LNCaP clone FGC (cell line): ENCODE measurements around the gene DIAPH3.

ENCODE experiments used
- DNase-seq: peaks from one replicate; pipeline ENCODE4 v3.0.0-alpha.2; 2011; ENCODE audit warnings: low read depth
- H3K4me3 ChIP-seq: 2 replicates; pipeline ENCODE4 v1.5.1; 2011; ENCODE audit warnings: mild to moderate bottlenecking, low read depth, low read length, control low read depth
- TF ChIP-seq, protein P1 (sequence below): IDR thresholded peaks from 2 replicates; pipeline ENCODE4 v1.5.1; 2012; ENCODE audit warnings: mild to moderate bottlenecking; ENCODE audit not compliant: control insufficient read depth, insufficient read depth; ENCODE audit errors: extremely low read depth

Gene DIAPH3

DNA sequence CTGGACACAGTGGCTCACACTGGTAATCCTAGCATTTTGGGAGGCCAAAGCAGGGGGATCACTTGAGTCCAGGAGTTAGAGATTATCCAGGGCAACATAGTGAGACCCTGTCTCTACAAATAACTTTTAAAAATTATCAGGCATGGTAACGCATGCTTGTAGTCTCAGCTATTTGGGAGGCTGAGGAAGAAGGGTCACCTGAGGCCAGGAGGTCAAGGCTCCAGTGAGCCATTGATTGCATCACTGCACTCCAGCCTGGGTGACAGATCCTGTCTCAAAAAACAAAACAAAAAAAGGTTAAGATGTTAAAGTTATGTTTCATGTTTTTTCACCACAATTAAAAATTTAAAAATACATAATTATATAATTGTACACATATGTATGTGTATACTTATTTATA is 19.2 kb upstream of the DIAPH3 start:
- no peak for DNase-seq
- H3K4me3 ChIP-seq = no peak overlapping the region
- TF ChIP-seq, protein P1, sequence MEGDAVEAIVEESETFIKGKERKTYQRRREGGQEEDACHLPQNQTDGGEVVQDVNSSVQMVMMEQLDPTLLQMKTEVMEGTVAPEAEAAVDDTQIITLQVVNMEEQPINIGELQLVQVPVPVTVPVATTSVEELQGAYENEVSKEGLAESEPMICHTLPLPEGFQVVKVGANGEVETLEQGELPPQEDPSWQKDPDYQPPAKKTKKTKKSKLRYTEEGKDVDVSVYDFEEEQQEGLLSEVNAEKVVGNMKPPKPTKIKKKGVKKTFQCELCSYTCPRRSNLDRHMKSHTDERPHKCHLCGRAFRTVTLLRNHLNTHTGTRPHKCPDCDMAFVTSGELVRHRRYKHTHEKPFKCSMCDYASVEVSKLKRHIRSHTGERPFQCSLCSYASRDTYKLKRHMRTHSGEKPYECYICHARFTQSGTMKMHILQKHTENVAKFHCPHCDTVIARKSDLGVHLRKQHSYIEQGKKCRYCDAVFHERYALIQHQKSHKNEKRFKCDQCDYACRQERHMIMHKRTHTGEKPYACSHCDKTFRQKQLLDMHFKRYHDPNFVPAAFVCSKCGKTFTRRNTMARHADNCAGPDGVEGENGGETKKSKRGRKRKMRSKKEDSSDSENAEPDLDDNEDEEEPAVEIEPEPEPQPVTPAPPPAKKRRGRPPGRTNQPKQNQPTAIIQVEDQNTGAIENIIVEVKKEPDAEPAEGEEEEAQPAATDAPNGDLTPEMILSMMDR = no peak

DNA sequence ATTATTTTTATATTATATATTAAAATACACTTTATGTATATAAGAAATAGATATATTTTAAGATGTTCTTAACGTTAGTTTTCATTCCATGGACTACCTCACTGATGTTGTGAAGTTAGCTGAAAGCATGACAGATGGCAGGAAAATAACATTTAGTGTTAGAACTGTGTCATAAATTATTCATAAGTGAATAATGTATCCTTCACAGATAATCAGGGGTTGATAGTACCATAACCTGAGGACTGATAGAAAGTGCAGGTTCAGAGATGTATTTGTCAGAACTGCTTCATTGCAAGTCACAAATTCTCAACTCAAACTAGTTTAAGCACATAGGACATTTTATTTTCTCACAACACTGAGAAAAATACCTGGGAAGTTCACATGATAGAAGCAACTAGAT is 14.6 kb upstream of the DIAPH3 start:
- H3K4me3 ChIP-seq = no peak overlapping the region
- no peak for DNase-seq
- TF ChIP-seq, protein P1 = no peak

DNA sequence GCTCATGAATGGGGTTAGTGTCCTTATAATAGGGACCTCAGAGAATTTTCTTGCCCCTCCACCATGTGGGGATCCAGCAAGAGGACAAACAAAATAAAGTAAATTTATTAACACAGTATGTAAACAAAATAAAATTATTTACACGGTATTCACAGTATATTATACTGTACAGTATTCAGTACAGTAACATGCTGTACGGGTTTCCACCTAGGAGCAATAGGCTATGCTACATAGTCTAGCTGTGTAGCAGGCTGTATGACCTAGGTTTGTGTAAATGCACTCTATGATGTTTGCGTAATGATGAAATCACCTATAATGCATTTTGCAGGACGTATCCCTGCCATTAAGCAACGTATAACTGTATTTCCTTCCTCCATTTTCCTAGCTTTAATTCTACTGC is 11.8 kb upstream of the DIAPH3 start:
- DNase-seq = peak; percentile 59
- H3K4me3 ChIP-seq = no peak overlapping the region

DNA sequence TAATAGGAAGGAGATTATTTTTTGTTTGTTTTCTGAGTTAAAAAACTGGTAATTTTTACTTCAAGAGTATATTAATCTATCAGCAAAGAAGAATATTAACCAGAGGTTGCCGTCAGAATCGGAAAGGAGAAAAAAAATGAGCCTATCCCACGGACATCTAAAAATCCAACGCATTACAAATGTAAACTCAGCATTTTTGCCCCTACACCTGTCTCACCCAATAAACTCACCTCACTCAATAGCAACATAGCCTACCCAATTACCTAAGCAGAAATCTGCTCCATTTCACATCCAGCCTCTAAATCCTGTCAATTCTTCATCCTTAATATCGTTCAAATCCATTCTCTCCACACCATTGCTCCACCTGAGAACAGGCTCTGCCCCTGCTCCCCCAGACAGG is 10.4 kb upstream of the DIAPH3 start:
- TF ChIP-seq, protein P1 = no peak

More for the DNA sequence above, 11.8 kb upstream of the DIAPH3 start:
- TF ChIP-seq, protein P1 = no peak

DNA sequence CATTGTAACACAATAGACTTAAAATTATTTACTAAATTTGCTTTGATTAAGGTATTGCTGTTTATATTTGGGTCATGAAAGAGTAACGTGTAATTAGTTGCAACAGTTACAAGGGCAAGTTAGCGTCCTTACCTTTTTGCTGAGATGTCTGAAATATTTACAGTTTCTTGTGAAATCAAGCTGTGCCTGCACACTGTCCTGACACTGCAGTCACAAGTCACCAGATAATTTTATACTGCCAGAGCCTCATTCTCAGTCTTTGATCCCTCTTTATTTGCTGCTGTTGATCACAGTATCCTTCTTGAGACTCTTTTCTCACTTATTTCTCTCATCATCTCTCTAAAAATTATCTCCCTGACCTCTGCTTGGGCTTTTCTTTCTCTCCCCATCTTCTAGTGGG is 8.4 kb upstream of the DIAPH3 start:
- TF ChIP-seq, protein P1 = no peak
- DNase-seq = no peak

More for the DNA sequence above, 10.4 kb upstream of the DIAPH3 start:
- H3K4me3 ChIP-seq = no peak overlapping the region
- DNase-seq = no peak

DNA sequence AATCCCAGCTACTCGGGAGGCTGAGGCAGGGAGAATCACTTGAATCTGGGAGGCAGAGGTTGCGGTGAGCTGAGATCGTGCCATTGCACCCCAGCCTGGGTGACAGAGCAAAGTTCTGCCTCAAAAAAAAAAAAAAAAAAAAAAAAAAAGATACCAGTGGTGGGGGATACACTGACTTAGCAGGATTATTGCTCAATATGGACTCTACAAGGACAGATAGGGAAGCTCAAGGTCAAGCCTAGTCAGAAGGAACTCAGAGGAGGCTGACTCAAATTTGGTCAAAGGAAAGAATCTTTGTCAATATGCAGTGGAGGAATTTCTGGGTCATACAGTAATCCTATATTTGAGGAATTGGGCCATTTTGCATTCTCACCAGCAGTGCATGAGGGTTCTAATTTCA is 6.7 kb upstream of the DIAPH3 start:
- TF ChIP-seq, protein P1 = no peak
- H3K4me3 ChIP-seq = no peak overlapping the region
- DNase-seq = no peak

More for the DNA sequence above, 8.4 kb upstream of the DIAPH3 start:
- no peak overlapping the region for H3K4me3 ChIP-seq

DNA sequence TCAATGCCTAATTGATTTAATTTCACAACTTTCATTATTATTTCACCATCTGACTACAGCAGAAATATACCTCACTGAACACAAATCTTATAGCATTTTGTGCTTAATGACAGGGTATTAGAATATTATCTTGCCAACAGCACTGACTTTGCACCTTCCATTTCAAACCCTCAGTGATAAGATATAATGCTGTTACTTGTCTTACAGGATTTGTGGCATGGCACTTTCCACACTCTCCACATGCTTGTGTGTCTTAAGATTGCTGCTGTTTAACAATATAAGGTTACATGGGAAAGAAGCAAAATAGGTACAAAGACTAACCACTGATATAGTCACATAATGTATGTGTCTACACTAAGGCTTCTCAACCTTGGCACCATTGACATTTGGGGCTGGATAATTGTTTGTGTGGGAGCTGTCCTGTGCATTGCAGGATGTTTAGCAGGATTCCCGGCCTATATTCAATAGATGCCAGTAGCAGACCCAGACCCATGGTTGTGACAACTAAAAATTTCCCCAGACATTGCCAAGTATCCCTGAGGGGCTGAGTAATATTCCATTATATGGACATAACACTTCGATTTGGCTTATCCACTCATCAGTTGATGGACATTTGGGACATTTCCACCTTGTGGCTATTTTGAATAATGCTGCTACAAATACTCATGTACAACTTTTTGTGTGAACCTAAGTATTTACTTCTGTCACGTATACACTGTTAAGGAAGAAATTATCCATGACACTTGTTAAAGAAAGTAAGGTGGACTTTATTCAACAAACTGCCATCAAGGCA is 5.7 kb upstream of the DIAPH3 start:
- TF ChIP-seq, protein P1 = no peak
- no peak overlapping the region for H3K4me3 ChIP-seq
- DNase-seq = no peak
